Type B pancreatic cell (in vitro differentiated cells): ENCODE data around the gene ABCA9. TPM values are rescaled to one million over a fixed set of nuclear protein-coding genes. Genes with fewer than 3 reads are reported as not detected.

Source experiments
- DNase-seq: peaks from one replicate; pipeline ENCODE4 v3.0.0; 2021; ENCODE audit warnings: mixed read lengths; ENCODE audit not compliant: unreplicated experiment; ENCODE audit errors: extremely low spot score
- H3K27ac Mint-ChIP-seq: 2 replicates; pipeline ENCODE4 v1.8.0; 2021; ENCODE audit warnings: mild to moderate bottlenecking, mixed read lengths
- H3K27me3 Mint-ChIP-seq: 2 replicates; pipeline ENCODE4 v1.8.0; 2021; ENCODE audit warnings: mixed read lengths
- H3K36me3 Mint-ChIP-seq: 2 replicates; pipeline ENCODE4 v1.8.0; 2021; ENCODE audit warnings: mixed read lengths
- H3K4me1 Mint-ChIP-seq: one replicate; pipeline ENCODE4 v1.8.0; 2021; ENCODE audit warnings: mixed read lengths; ENCODE audit not compliant: unreplicated experiment
- H3K4me3 Mint-ChIP-seq: 2 replicates; pipeline ENCODE4 v1.8.0; 2021; ENCODE audit warnings: mild to moderate bottlenecking, mixed read lengths
- H3K9me3 Mint-ChIP-seq: 2 replicates; pipeline ENCODE4 v1.8.0; 2021; ENCODE audit warnings: mixed read lengths
- long read RNA-seq: library from polyadenylated mRNA; unstranded; transcript quantifications from one replicate; pipeline ENCODE4 v2.0.0, GENCODE V29; 2020
- total RNA-seq: library from RNA; stranded (reverse); gene quantifications from 2 replicates; pipeline ENCODE4 v1.2.1, GENCODE V29; 2021; ENCODE audit warnings: low replicate concordance
- TF ChIP-seq, protein P1 (sequence below): fragments of 200-600 bp; sonication (generic); conservative IDR thresholded peaks from 2 replicates; pipeline ENCODE4 v1.5.0; 2021; ENCODE audit warnings: antibody characterized with exemption, mild to moderate bottlenecking

Gene ABCA9, protein sequence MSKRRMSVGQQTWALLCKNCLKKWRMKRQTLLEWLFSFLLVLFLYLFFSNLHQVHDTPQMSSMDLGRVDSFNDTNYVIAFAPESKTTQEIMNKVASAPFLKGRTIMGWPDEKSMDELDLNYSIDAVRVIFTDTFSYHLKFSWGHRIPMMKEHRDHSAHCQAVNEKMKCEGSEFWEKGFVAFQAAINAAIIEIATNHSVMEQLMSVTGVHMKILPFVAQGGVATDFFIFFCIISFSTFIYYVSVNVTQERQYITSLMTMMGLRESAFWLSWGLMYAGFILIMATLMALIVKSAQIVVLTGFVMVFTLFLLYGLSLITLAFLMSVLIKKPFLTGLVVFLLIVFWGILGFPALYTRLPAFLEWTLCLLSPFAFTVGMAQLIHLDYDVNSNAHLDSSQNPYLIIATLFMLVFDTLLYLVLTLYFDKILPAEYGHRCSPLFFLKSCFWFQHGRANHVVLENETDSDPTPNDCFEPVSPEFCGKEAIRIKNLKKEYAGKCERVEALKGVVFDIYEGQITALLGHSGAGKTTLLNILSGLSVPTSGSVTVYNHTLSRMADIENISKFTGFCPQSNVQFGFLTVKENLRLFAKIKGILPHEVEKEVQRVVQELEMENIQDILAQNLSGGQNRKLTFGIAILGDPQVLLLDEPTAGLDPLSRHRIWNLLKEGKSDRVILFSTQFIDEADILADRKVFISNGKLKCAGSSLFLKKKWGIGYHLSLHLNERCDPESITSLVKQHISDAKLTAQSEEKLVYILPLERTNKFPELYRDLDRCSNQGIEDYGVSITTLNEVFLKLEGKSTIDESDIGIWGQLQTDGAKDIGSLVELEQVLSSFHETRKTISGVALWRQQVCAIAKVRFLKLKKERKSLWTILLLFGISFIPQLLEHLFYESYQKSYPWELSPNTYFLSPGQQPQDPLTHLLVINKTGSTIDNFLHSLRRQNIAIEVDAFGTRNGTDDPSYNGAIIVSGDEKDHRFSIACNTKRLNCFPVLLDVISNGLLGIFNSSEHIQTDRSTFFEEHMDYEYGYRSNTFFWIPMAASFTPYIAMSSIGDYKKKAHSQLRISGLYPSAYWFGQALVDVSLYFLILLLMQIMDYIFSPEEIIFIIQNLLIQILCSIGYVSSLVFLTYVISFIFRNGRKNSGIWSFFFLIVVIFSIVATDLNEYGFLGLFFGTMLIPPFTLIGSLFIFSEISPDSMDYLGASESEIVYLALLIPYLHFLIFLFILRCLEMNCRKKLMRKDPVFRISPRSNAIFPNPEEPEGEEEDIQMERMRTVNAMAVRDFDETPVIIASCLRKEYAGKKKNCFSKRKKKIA (N-terminal part only)
- total RNA-seq = 0.19 and 5.0 TPM in 2 replicates
- long read RNA-seq, partial matches to known transcripts = 0 of 1 reads
- long read RNA-seq, other reads (novel, unspliced or antisense) = 1 of 1 reads

DNA sequence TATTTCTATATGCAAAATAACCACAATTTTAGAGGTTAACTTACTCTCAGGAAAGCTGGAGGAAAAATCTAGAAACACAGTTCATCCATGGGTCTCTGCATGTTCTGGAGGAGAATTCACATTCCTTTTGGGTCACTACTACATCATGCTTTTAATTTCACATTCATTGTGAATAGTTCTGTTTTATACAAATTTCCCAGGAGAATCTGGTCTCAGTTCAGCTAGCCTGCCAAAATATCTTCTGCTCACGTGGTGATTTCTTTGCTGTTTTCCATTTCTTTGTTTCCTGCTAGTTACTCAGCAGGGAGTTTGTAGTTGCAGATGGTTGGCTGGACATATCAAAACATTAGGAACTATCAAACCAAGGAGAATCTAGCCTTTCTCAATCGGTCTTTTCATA is at the start of gene ABCA9:
Gene ABCA9 (minus strand): TSS at position 106 of the 400 bp plus-strand sequence. CDS start 9,801 bp downstream, outside the sequence.
- H3K4me1 Mint-ChIP-seq = peaks cover 16% of the 10 kb centered on the region
- TF ChIP-seq, protein P1, sequence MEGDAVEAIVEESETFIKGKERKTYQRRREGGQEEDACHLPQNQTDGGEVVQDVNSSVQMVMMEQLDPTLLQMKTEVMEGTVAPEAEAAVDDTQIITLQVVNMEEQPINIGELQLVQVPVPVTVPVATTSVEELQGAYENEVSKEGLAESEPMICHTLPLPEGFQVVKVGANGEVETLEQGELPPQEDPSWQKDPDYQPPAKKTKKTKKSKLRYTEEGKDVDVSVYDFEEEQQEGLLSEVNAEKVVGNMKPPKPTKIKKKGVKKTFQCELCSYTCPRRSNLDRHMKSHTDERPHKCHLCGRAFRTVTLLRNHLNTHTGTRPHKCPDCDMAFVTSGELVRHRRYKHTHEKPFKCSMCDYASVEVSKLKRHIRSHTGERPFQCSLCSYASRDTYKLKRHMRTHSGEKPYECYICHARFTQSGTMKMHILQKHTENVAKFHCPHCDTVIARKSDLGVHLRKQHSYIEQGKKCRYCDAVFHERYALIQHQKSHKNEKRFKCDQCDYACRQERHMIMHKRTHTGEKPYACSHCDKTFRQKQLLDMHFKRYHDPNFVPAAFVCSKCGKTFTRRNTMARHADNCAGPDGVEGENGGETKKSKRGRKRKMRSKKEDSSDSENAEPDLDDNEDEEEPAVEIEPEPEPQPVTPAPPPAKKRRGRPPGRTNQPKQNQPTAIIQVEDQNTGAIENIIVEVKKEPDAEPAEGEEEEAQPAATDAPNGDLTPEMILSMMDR = no peak
- peak within 1 kb of the TSS; percentile 14 for H3K27ac Mint-ChIP-seq
- peak within 1 kb of the TSS; percentile 29 for H3K4me3 Mint-ChIP-seq
- peaks cover 15% of the 10 kb centered on the region for H3K36me3 Mint-ChIP-seq
- no peaks in the 10 kb centered on the region for H3K27me3 Mint-ChIP-seq
- DNase-seq = no peak
- peaks cover 6% of the 10 kb centered on the region for H3K9me3 Mint-ChIP-seq

DNA sequence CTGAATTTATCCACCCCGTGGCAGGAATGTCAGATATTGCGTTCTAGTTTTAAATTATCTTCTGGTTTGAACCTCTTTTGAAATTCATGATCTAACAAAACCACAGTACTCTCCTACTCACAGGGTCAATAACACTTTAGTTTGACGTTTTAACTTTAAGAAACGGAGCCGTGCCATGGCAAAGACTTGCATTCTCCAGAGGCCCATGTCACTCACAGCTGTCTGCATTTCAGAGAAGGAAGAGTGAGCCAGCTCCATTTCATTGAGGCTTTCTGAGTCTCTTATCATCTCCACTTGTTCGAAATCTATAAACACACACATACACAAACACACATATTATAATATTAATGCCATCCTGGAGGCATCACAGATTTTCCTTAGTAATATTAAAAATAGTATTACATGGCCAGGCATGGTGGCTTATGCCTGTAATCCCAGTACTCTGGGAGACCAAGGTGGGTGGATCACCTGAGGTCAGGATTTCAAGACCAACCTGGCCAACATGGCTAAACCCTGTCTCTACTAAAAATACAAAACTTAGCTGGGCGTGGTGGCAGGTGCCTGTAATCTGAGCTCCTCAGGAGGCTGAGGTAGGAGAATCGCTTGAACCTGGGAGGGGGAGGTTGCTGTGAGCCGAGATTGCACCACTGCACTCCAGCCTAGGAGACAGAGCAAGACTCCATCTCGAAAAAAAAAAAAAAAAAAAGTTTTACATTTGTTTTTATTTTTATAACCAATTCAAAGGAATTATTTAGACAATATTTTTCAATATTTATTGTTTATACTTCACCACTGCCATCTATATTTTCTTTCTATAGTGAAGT is 45.4 kb upstream of the ABCA9 start:
- no peak overlapping the region for H3K27ac Mint-ChIP-seq
- H3K36me3 Mint-ChIP-seq = no peaks in the 10 kb centered on the region
- peaks cover 6% of the 10 kb centered on the region for H3K9me3 Mint-ChIP-seq
- TF ChIP-seq, protein P1 = no peak
- no peaks in the 10 kb centered on the region for H3K27me3 Mint-ChIP-seq
- no peak for DNase-seq
- H3K4me1 Mint-ChIP-seq = peaks cover 3% of the 10 kb centered on the region
- H3K4me3 Mint-ChIP-seq = no peak overlapping the region

DNA sequence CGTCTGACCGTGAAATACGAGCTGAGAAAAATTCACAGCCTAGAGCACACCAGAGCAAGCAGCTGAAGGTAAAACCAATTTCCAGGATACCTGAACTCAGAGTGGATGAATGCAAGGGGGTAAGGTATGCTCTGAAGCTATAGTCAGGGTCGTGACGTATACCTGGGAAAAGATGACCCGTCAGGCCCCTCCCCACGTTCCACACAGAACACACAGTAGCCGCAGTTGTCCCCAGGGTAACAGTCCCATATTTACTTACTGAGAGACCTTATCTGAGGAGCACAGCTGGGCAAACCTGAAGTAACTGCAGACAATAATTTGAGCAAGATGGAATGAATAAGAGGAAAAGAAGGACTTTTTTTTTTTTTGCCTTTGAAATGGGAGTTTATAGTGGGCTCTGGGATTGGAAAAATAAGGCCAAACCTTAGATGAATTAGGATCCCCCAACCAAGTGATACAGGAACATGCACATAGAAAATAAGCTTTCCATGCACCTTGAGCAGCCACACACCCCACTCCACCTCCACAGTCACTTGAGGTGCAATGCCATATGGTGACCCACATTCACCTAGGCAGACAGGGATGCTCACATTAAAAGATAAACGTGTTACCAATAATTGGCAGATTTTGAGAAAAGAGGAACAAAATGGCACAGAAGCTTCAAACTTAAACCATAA is 43.0 kb upstream of the ABCA9 start:
- H3K36me3 Mint-ChIP-seq = no peaks in the 10 kb centered on the region
- no peak for DNase-seq
- H3K27me3 Mint-ChIP-seq = no peaks in the 10 kb centered on the region
- no peak overlapping the region for H3K27ac Mint-ChIP-seq
- TF ChIP-seq, protein P1 = no peak
- H3K9me3 Mint-ChIP-seq = peaks cover 6% of the 10 kb centered on the region
- no peak overlapping the region for H3K4me3 Mint-ChIP-seq
- peaks cover 3% of the 10 kb centered on the region for H3K4me1 Mint-ChIP-seq

DNA sequence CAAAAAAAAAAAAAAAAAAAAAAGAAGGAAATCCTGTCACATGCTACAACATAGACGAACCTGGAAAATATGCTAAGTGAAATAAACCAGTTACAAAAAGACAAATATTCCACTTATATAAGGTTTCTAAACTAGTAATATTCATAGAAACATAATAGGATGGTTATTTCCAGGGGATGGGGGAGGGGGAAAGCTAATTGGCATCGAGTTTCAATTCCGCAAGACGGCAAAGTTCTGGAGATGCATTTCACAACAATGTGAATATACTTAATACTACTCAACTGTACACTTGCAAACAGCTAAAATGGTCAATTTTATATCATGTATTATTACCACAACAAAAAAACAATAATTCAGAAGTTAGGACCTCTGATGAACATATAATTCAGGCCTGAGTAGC is 37.9 kb upstream of the ABCA9 start:
- TF ChIP-seq, protein P1 = no peak
- Mint-ChIP-seq H3K27ac (no peak overlapping the region), H3K27me3 (no peaks in the 10 kb centered on the region), H3K36me3 (no peaks in the 10 kb centered on the region), H3K4me3 (no peak overlapping the region), H3K9me3 (no peaks in the 10 kb centered on the region), H3K4me1 (peaks cover 4% of the 10 kb centered on the region)
- no peak for DNase-seq
